B cell (primary cell): Measurements from ENCODE around the gene SHBG. TPM values are rescaled to one million over a fixed set of nuclear protein-coding genes. Genes with fewer than 3 reads are reported as not detected.

ENCODE experiments used
- ATAC-seq: fragments of 200-7000 bp; cut with Tn5 transposase; one replicate; pipeline ENCODE4 v1.10.0; 2021; ENCODE audit warnings: low read depth, mild to moderate bottlenecking, moderate number of reproducible peaks, moderate library complexity
- CTCF ChIA-PET: fragments of 350-600 bp; sonication (Branson Sonifier 250); formaldehyde crosslinking; loops from one replicate; lab custom pipeline; 2021; ENCODE audit warnings: antibody characterized with exemption, inconsistent platforms; lab: Charles Lee
- POLR2A ChIA-PET: fragments of 350-600 bp; sonication (Branson Sonifier 250); formaldehyde crosslinking; loops from one replicate; lab custom pipeline; 2021; ENCODE audit warnings: antibody characterized with exemption; lab: Charles Lee
- DNase-seq: peaks from one replicate; pipeline ENCODE4 v3.0.0; 2013
- H2AFZ ChIP-seq: 2 replicates; pipeline ENCODE4 v1.6.1; 2012; ENCODE audit warnings: mild to moderate bottlenecking, low read depth, low read length; ENCODE audit not compliant: insufficient read depth, poor library complexity, severe bottlenecking
- H3K27ac ChIP-seq, 2 donors: 1 replicate in 1 of 2; 2 replicates in 1 of 2; pipeline ENCODE4 v1.5.1; 2012 to 2013; ENCODE audit warnings: low read length in 2 of 2, mild to moderate bottlenecking in 2 of 2, moderate library complexity in 1 of 2
- H3K27me3 ChIP-seq, 4 experiments: fragments of 200-600 bp in 1 of 4; sonication (generic) in 1 of 4; replicated peaks in 1 of 4; 1 replicate in 2 of 4; 2 replicates in 2 of 4; pipeline versions ENCODE4 v1.6.1 to v1.7.0; 2013 to 2016; ENCODE audit warnings: low read length in 3 of 4, mild to moderate bottlenecking in 2 of 4, mixed read lengths in 1 of 4, moderate library complexity in 1 of 4; ENCODE audit not compliant: insufficient read depth in 4 of 4, control insufficient read depth in 3 of 4; ENCODE audit errors: control extremely low read depth in 1 of 4
- H3K36me3 ChIP-seq, 2 experiments: replicated peaks in 1 of 2; 1 replicate in 1 of 2; 2 replicates in 1 of 2; pipeline versions ENCODE4 v1.6.1 to v1.7.1; 2013; ENCODE audit warnings: low read length in 1 of 2; ENCODE audit not compliant: insufficient read depth in 2 of 2, control insufficient read depth in 1 of 2; ENCODE audit errors: control extremely low read depth in 1 of 2, extremely low read depth in 1 of 2
- H3K4me1 ChIP-seq, 2 donors: fragments of 200-600 bp in 1 of 2; sonication (generic) in 1 of 2; 1 replicate in 1 of 2; 2 replicates in 1 of 2; pipeline versions ENCODE4 v1.5.1 to v1.6.1; 2013 to 2017; ENCODE audit warnings: low read length in 2 of 2; ENCODE audit not compliant: control insufficient read depth in 2 of 2, insufficient read depth in 2 of 2
- H3K4me2 ChIP-seq: replicated peaks from 2 replicates; pipeline ENCODE3; 2012; ENCODE audit warnings: mild to moderate bottlenecking, low read depth, low read length; ENCODE audit not compliant: poor library complexity, severe bottlenecking
- H3K4me3 ChIP-seq, 5 experiments: fragments of 200-600 bp in 1 of 5; sonication (generic) in 1 of 5; 1 replicate in 3 of 5; 2 replicates in 2 of 5; pipeline versions ENCODE4 v1.5.1 to v1.7.0; 2011 to 2016; ENCODE audit warnings: low read length in 4 of 5, mild to moderate bottlenecking in 4 of 5, low read depth in 2 of 5, control low read depth in 1 of 5, moderate library complexity in 1 of 5; ENCODE audit not compliant: insufficient read depth in 1 of 5; ENCODE audit errors: control extremely low read depth in 1 of 5, extremely low read depth in 1 of 5
- H3K79me2 ChIP-seq: fragments of 200-600 bp; sonication (generic); one replicate; pipeline ENCODE4 v1.6.0; 2016; ENCODE audit warnings: low read length; ENCODE audit not compliant: control insufficient read depth, insufficient read depth
- H3K9ac ChIP-seq: fragments of 200-600 bp; sonication (generic); 2 replicates; pipeline ENCODE4 v1.6.1; 2017; ENCODE audit warnings: mild to moderate bottlenecking, low read length, moderate library complexity
- H3K9me3 ChIP-seq, 3 donors: one replicate each; pipeline versions ENCODE4 v1.6.1 to v1.7.1; 2013; ENCODE audit warnings: low read length in 2 of 3; ENCODE audit not compliant: control insufficient read depth in 2 of 3, insufficient read depth in 1 of 3; ENCODE audit errors: control extremely low read depth in 1 of 3
- H4K20me1 ChIP-seq: 2 replicates; pipeline ENCODE4 v1.6.0; 2012; ENCODE audit warnings: mild to moderate bottlenecking, low read length; ENCODE audit not compliant: insufficient read depth, control insufficient read depth, poor library complexity, severe bottlenecking
- H3K27ac Mint-ChIP-seq: one replicate; pipeline ENCODE4 v1.8.0; 2021; ENCODE audit warnings: mixed read lengths
- H3K27me3 Mint-ChIP-seq: one replicate; pipeline ENCODE4 v1.8.0; 2021; ENCODE audit warnings: mixed read lengths
- H3K4me1 Mint-ChIP-seq: one replicate; pipeline ENCODE4 v1.8.0; 2021; ENCODE audit warnings: mixed read lengths
- H3K4me3 Mint-ChIP-seq: one replicate; pipeline ENCODE4 v1.8.0; 2021; ENCODE audit warnings: mixed read lengths
- H3K9me3 Mint-ChIP-seq: one replicate; pipeline ENCODE4 v1.8.0; 2022; ENCODE audit warnings: mixed read lengths; ENCODE audit not compliant: insufficient read depth
- CTCF ChIP-seq: fragments of 200-600 bp; IDR thresholded peaks from one replicate; pipeline ENCODE4 v1.8.0; 2022; ENCODE audit warnings: antibody characterized with exemption, mild to moderate bottlenecking
- EZH2 ChIP-seq: IDR thresholded peaks from 2 replicates; pipeline ENCODE4 v1.6.1; 2012; ENCODE audit warnings: borderline replicate concordance, low read depth, mild to moderate bottlenecking, moderate library complexity, low read length; ENCODE audit not compliant: insufficient read depth, poor library complexity, severe bottlenecking
- WGBS: methylation state at CpG from one replicate; pipeline ENCODE4 v1.1.5; 2013; ENCODE audit warnings: missing lambda C conversion rate; ENCODE audit not compliant: insufficient coverage; 5-methylcytosine and 5-hydroxymethylcytosine counted together
- intact Hi-C: fragments of 100-400 bp; cut with micrococcal nuclease; formaldehyde crosslinking; loops from one replicate; pipeline ENCODE4 v1.10.0; 2022
- polyA plus RNA-seq: library from polyadenylated mRNA; depleted of rRNA; stranded (reverse); fragments of >200 nt; gene quantifications from 2 replicates; pipeline ENCODE4 v1.2.3, GENCODE V29; 2012
- total RNA-seq, 2 donors: library from RNA; stranded (reverse); fragments of 120-200 nt in 1 of 2; gene quantifications; 1 replicate in 1 of 2; 2 replicates in 1 of 2; pipeline versions ENCODE4 v1.2.3 to v1.2.4, GENCODE V29; 2013 to 2022

The SHBG gene
- total and polyA plus RNA-seq, 2 donors (not counting 1 experiment from before 2014, with no cell fraction given): 0.10 TPM; not detected in 1

GRCh38 chr17:7613769-7614424, 16.0 kb upstream of the SHBG start:
- POLR2A ChIA-PET: interaction anchor here (1.4 to 2.9 kb wide), 3 partner anchors 14 to 73 kb away, joined by 6 to 35 read pairs (median 18); partner anchors contain the start of genes CD68, SAT2, TP53 and WRAP53
- no peaks in the 10 kb centered on the region for H3K9me3 ChIP-seq
- H3K27me3 Mint-ChIP-seq: no peaks in the 10 kb centered on the region
- ATAC-seq (no peak), DNase-seq (no peak)
- peak overlapping the region; percentile 88 for H3K4me3 Mint-ChIP-seq
- H3K4me1 ChIP-seq: peaks cover 12 to 26% of the 10 kb centered on the region in 2 donors
- peak overlapping the region; percentile 75 for H2AFZ ChIP-seq
- peaks cover 33% of the 10 kb centered on the region for H4K20me1 ChIP-seq
- H3K9ac ChIP-seq: peak overlapping the region; percentile 84
- no peaks in the 10 kb centered on the region for H3K9me3 Mint-ChIP-seq
- no peaks in the 10 kb centered on the region for H3K27me3 ChIP-seq
- peaks cover 52% of the 10 kb centered on the region for H3K79me2 ChIP-seq
- H3K4me3 ChIP-seq: peak overlapping the region; percentile 72 to 82 (median 74)
- intact Hi-C loops: loop anchor here (1.0 to 10.0 kb wide), 2 partner anchors 30 to 231 kb away; no protein-coding TSS in a partner anchor
- H3K4me2 ChIP-seq: peak overlapping the region; percentile 82
- WGBS: 13% methylated on average over 20 of the region's 20 CpGs
- peaks cover 26% of the 10 kb centered on the region for H3K4me1 Mint-ChIP-seq
- H3K27ac ChIP-seq: peak overlapping the region; percentile 55 to 85
- peaks cover 1 to 14% of the 10 kb centered on the region in 2 experiments for H3K36me3 ChIP-seq
- CTCF ChIA-PET: interaction anchor here (0.8 to 2.5 kb wide), 9 partner anchors 8 to 73 kb away, joined by 3 to 14 read pairs (median 5); partner anchors contain the start of genes SOX15, TP53 and WRAP53
- H3K27ac Mint-ChIP-seq: peak overlapping the region; percentile 42
- no peak for TF ChIP-seq EZH2
- no peak for TF ChIP-seq CTCF
